NB4 (cell line): ENCODE data around the gene PLCB3.

ENCODE experiments used
- MYC ChIP-seq: IDR thresholded peaks from 2 replicates; pipeline ENCODE4 v1.6.1; 2011; ENCODE audit warnings: low read depth, low read length
- TF ChIP-seq, protein P1 (sequence below): IDR thresholded peaks from one replicate; pipeline ENCODE4 v1.5.1; 2012; ENCODE audit warnings: low read depth, low read length
- TF ChIP-seq, protein P2 (sequence below): IDR thresholded peaks from 2 replicates; pipeline ENCODE4 v1.6.1; 2011; ENCODE audit warnings: low read depth, low read length

- TF ChIP-seq MYC: no peak
- TF ChIP-seq, protein P1, sequence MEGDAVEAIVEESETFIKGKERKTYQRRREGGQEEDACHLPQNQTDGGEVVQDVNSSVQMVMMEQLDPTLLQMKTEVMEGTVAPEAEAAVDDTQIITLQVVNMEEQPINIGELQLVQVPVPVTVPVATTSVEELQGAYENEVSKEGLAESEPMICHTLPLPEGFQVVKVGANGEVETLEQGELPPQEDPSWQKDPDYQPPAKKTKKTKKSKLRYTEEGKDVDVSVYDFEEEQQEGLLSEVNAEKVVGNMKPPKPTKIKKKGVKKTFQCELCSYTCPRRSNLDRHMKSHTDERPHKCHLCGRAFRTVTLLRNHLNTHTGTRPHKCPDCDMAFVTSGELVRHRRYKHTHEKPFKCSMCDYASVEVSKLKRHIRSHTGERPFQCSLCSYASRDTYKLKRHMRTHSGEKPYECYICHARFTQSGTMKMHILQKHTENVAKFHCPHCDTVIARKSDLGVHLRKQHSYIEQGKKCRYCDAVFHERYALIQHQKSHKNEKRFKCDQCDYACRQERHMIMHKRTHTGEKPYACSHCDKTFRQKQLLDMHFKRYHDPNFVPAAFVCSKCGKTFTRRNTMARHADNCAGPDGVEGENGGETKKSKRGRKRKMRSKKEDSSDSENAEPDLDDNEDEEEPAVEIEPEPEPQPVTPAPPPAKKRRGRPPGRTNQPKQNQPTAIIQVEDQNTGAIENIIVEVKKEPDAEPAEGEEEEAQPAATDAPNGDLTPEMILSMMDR: no peak
- TF ChIP-seq, protein P2, sequence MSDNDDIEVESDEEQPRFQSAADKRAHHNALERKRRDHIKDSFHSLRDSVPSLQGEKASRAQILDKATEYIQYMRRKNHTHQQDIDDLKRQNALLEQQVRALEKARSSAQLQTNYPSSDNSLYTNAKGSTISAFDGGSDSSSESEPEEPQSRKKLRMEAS: no peak
Observed at GRCh38 chr11:64275031-64275800, 23.9 kb downstream of the PLCB3 start.
